AG04449 (cell line): Measurements from ENCODE around the gene OR10H3.

ENCODE experiments used
- CTCF ChIA-PET: fragments of 350-600 bp; formaldehyde crosslinking; extraction: SDS; loops from one replicate; lab custom pipeline; 2021; ENCODE audit warnings: antibody characterized with exemption; lab: Yijun Ruan, JAX
- POLR2A ChIA-PET: fragments of 400-600, 350-600 bp; formaldehyde crosslinking; extraction: SDS; loops from one replicate; lab custom pipeline; 2020; ENCODE audit warnings: antibody characterized with exemption, inconsistent platforms; lab: Yijun Ruan, JAX
- DNase-seq: peaks from one replicate; pipeline ENCODE4 v3.0.0-alpha.2; 2010; ENCODE audit warnings: low read depth, low spot score
- H3K4me3 ChIP-seq: 2 replicates; pipeline ENCODE4 v1.5.1; 2011; ENCODE audit warnings: low read depth, mild to moderate bottlenecking, control low read depth, low read length
- CTCF ChIP-seq: IDR thresholded peaks from one replicate; pipeline ENCODE4 v1.5.1; 2011; ENCODE audit warnings: mild to moderate bottlenecking, moderate library complexity, low read length, control low read depth, inconsistent platforms; ENCODE audit not compliant: insufficient read depth; ENCODE audit errors: missing control alignments

The OR10H3 gene

GRCh38 chr19:15717809-15718208, 20.0 kb upstream of the OR10H3 start:
- ChIA-PET POLR2A (no interaction called here), CTCF (no interaction called here)
- TF ChIP-seq CTCF = no peak
- no peak for DNase-seq
- no peak overlapping the region for H3K4me3 ChIP-seq

GRCh38 chr19:15721268-15721667, 16.5 kb upstream of the OR10H3 start:
- no peak for DNase-seq
- TF ChIP-seq CTCF = no peak
- no peak overlapping the region for H3K4me3 ChIP-seq
- CTCF ChIA-PET = no interaction called here
- POLR2A ChIA-PET = no interaction called here

- ChIA-PET POLR2A (no interaction called here), CTCF (no interaction called here)
- TF ChIP-seq CTCF = no peak
- no peak for DNase-seq
- H3K4me3 ChIP-seq = no peak overlapping the region
Measured at GRCh38 chr19:15722956-15723355, 14.8 kb upstream of the OR10H3 start.

GRCh38 chr19:15727724-15728123, 10.1 kb upstream of the OR10H3 start, which contains the start of gene OR10H2:
Gene OR10H2, plus strand, starts transcription at chr19:15728024. Its CDS starts 20 bp downstream, at chr19:15728044.
- no peak within 1 kb of the TSS for H3K4me3 ChIP-seq
- ChIA-PET POLR2A (no interaction called here), CTCF (no interaction called here)
- DNase-seq = no peak
- no peak for TF ChIP-seq CTCF

- POLR2A ChIA-PET = no interaction called here
- no peak for DNase-seq
- no peak overlapping the region for H3K4me3 ChIP-seq
- TF ChIP-seq CTCF = no peak
- CTCF ChIA-PET = no interaction called here
Measured at GRCh38 chr19:15730538-15730937, 7.2 kb upstream of the OR10H3 start.

GRCh38 chr19:15732388-15732787, 5.4 kb upstream of the OR10H3 start:
- CTCF ChIA-PET = no interaction called here
- H3K4me3 ChIP-seq = no peak overlapping the region
- POLR2A ChIA-PET = no interaction called here
- no peak for TF ChIP-seq CTCF
- no peak for DNase-seq
